NCI-H345 treated with DMSO at 0.1 percent for 48 hours (cell line): Measurements from ENCODE around the gene RPL29.

Source experiments
- DNase-seq: peaks from one replicate; lab custom pipeline; 2025; ENCODE audit not compliant: unreplicated experiment; lab: John Stamatoyannopoulos, UW

RPL29 gene

GRCh38 chr3:52026041-52026440, 30.3 kb upstream of the RPL29 start:
- DNase-seq, result no peak

GRCh38 chr3:52025453-52025852, 29.8 kb upstream of the RPL29 start:
- DNase-seq, result no peak

- DNase-seq, result no peak
Measured at GRCh38 chr3:52024765-52025452, 29.2 kb upstream of the RPL29 start.

- DNase-seq, result no peak
Measured at GRCh38 chr3:52023860-52024764, 28.4 kb upstream of the RPL29 start.

GRCh38 chr3:52023101-52023770, 27.5 kb upstream of the RPL29 start:
- no peak for DNase-seq

GRCh38 chr3:52022323-52023100, 26.8 kb upstream of the RPL29 start:
- DNase-seq, result no peak

- peak; percentile 53 for DNase-seq
Measured at GRCh38 chr3:52021489-52022268, 26.0 kb upstream of the RPL29 start.

- no peak for DNase-seq
Measured at GRCh38 chr3:52020796-52021195, 25.1 kb upstream of the RPL29 start.

GRCh38 chr3:52019352-52020080, 23.8 kb upstream of the RPL29 start:
- no peak for DNase-seq

- no peak for DNase-seq
Measured at GRCh38 chr3:52018319-52019000, 22.8 kb upstream of the RPL29 start.

- no peak for DNase-seq
Measured at GRCh38 chr3:52017586-52017985, 21.9 kb upstream of the RPL29 start.

GRCh38 chr3:52015438-52016228, 19.9 kb upstream of the RPL29 start:
- no peak for DNase-seq

GRCh38 chr3:52014613-52015012, 18.9 kb upstream of the RPL29 start:
- DNase-seq, result no peak

- DNase-seq, result no peak
Measured at GRCh38 chr3:52013802-52014598, 18.3 kb upstream of the RPL29 start.

GRCh38 chr3:52012699-52013098, 17.0 kb upstream of the RPL29 start:
- DNase-seq, result no peak

- DNase-seq, result no peak
Measured at GRCh38 chr3:52010431-52010830, 14.7 kb upstream of the RPL29 start.

- no peak for DNase-seq
Measured at GRCh38 chr3:52007291-52007690, 11.6 kb upstream of the RPL29 start.

- no peak for DNase-seq
Measured at GRCh38 chr3:52006820-52007133, 11.1 kb upstream of the RPL29 start.
